UCSD-AML1 (cell line): ENCODE results near the gene CPXM1.

Experiments
- DNase-seq: peaks from one replicate; lab custom pipeline; 2025; ENCODE audit not compliant: unreplicated experiment; lab: John Stamatoyannopoulos, UW

Gene CPXM1

DNA sequence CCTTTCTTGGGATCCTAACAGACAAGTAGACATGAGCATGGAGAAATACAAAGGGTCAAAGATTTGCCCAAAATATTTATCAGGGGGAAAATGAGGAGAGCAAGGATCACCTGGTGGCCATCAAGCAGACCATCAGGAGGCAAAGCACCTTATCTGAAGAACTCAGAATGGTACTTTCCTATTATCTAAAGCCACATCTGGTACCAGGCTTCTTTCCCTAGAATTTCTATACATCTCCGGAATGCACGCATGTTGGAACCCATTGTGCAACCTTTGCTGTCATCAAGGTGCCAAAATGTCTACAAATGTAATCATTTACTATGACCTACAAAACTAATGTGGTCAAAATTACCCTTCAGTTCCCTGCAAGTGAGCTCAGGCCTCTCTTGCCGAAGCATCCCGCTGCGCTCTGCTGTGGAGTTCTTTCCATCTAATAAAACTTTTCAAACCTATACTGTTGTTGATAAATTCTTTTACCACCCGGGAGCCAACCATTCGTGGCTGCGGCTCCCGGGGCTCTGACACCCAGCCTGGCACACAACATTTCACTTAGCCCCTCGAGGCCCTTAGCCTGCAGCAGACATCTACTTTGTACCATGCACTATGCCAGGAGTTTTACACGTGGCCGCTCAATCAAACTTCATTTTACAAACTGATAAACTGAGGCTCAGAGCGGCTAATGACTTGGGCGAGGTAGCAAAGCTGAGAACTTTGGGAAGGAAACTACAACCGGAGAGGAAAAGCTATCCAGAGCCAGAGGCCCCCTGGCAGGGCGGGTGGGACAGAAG is 3.8 kb upstream of the CPXM1 start:
- DNase-seq = no peak

DNA sequence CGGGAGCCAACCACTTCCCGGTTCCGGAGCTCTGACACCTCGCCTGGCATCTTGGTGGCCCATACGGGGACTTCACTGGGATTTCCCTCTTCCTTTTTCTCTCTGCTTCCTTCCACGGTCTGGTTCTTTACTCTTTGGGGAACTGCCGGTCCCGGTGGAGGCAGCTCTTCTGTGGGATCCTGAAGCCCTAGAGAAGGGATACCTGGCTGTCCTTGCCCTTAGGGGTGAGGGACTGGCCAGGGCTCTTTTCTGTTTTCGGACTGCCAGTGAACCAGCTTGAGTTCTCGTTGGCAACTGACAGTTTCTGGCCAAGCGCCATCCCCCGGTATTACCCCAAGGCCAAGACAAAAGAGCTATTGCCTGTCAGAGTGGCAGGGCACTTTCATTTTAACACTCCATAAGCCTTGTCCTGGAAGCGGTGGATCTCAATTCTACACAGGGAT is 880 bp upstream of the CPXM1 start:
- DNase-seq = peak; percentile 77

DNA sequence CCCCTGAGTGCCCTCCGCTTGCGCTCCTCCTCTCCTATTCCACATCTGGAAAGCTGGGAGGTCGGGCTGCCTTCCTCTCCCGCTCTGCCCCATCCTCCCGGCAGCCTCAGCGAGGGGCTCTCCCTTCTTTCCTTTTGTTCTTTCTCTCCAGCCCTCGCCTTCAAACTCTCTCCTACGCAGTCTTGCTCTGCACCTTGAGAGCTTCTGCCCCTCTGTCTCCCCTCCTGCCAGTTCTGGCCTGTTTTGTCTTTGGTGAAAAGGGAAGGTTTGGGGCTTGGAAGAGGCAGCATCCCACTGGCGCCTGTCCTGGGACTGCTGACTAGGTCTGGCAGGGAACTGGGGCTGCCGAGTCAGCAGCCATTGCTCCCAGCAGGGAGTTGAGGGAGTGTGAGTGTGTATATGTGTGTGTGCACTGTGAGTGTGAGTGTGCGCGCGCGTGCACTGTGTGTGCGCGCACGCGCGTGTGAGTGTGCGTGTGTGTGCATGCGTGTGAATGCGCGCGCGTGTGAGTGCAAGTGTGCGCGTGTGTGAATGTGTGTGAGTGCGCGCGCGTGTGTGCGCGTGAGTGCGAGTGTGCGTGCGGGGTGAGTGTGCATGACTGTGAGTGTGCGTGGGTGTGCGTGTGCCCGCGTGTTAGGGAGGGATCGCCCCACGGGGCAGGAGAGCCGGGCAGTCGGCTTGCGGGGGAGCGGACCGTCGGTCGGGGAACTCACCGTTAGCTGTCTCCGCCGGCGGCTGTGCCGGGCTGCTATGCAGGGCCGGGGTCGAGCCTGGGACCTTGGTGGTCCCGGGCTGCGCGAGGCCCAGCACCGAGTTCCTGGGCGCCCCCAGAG is 523 bp downstream of the CPXM1 start:
- no peak for DNase-seq

DNA sequence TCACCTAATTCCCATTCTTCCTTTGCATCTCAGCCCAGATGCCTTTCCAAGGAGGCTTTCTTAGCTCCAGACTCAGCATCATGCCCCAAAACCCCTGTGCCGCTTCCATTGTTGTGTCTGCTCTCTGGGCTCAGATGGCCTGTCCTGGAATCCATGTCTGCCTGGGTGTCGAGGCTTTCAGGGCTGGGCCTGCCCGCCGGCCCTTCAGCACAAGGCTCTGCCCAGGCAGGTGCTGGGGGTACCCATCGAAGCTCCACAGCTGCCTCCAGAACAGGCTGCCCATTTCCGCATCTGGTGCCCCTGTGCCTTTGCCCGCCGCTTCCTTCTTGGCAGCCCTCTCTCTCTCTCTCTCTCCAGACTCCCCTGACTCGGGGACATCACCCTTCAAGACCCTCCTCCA is 1.2 kb downstream of the CPXM1 start:
- no peak for DNase-seq

DNA sequence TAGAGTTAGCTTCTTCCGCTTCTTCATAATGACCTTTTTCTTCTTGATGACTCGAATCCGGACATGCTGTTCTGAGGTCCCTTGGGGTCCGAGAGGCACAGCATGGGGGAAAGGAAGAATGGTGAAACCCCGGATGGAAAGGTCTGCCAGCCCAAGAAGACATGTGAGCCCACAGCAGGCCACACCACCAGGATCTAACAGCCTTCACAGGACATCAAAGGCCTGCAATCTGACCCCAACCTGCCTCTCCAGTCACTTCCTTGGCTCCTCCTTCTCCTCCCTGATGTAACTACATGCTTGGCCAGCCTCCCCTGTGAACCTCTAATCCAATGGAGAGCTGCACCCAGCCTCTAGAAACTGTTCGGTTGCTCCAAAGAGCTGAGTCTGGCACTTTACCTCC is 1.6 kb downstream of the CPXM1 start:
- DNase-seq = no peak

DNA sequence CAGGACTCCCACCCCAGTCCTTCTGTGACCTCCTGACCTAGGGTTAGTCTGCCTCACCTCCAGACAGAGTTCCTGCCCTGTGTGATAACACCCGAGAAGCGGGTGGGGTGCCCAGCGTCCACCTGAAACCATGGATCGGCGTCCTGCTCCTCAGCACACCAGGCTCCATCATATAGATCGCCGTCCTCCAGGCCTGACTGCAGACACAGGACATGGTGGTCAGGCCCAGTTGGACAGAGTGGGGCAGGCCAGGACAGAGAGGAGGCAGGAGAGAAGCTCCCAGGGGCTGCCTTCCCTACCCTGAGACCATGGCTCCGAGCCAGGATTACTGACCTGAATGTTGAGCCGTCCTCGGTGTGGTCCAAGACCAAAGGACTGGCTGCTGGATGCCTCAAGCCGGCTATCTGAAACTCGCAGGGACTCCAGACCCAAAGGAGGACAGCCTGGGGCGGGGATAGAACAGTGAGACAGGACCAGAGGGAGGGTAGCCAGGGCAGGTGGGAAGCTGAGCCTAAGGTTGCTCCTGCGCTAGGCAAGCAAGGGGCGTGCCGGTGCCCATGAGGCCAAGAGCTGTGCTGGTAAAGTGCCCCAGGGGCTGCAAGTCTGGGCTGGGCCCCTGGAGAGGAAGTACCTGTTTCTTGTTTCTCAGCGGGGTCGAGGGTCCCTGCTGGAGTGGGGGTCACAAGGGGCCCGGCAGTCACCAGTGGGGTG is 2.2 kb downstream of the CPXM1 start:
- DNase-seq = no peak

DNA sequence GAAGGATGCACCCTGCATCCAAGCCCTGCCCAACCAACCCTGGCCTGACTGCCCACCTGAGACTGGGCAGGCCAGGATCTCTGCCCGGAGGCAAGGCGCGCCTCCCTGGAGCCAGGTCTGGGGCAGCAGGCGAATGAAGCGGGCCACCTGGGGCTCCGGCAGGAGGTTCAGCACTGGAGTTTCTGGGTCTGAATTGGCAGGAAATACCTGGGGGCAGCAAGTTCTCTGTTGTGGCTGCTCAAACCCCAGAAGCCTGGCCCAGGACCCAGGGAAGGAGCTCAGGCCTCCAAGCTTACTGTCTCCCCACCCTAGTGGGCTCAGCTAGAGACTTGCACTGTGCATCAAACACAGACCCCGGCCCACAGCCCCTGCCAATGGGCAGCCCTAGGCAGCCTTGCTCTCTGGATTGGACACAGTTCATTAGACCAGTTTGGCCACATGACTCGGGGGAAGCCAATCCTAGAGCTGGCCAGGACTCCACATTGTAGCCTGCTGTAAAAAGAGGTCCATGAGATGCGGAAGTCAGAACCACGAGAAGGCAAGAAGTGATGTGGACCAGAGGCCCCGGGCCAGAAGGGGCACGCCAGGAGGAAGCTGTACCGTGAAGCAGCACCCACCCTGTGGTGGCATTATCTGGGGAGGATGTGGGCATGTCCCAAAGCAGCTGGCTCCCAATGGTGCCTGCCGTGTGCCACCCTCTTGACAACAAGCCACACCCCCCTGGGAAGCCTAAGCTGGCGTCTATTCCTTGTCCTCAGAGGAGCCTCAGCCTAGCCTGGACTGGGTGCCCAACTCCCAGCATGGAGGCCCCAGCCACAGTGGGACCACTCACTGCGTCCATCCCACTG is 3.1 kb downstream of the CPXM1 start:
- DNase-seq = no peak

DNA sequence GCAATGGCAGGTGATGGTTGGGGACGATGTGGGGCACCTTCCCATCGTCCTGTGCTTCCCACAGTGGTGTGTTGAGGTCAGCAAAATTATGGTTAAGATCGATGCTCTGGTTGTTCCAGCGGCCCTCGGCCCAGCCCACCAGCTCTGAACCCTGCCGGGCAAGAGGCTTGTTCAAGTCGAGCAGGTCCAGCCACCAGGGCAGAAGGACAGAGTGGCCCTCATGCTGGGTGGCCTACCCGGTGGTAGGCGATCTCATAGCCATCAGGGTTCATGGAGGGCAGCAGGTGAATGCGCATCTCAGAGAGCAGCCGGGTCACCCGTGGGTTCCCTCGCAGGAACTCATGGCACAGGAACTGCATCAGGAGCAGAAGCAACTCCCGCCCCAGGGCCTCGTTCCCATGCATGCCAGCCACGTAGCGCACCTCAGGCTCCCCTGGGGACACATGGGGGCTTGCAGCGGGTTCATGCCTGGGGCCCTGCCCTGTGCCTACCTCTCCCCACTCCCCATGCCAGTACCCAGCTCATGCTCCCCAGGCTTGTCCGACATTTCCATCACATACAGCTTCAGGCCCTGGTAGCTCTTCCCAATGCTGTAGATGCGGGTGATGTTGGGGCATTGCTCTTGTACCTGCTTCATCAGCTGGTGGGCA is 4.3 kb downstream of the CPXM1 start:
- DNase-seq = no peak

DNA sequence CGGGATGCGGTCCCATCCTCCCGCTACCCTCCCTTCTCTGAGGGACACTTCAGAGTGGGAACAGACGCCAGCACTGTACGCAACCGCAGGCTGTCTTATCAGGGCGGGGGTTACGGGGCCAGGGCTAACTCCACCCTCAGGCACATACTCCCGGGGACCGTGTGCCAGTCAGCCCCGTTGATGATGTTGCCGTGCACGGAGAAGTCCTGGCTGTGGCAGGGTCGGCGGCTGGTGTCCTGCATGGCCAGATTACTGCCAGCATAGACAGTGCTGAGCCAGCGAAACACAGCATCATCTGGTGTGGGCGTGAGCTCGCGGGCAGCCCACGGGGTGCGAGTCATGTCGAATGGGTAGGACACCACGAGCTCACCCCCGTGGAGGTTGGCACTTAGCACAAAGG is 5.0 kb downstream of the CPXM1 start:
- DNase-seq = no peak

DNA sequence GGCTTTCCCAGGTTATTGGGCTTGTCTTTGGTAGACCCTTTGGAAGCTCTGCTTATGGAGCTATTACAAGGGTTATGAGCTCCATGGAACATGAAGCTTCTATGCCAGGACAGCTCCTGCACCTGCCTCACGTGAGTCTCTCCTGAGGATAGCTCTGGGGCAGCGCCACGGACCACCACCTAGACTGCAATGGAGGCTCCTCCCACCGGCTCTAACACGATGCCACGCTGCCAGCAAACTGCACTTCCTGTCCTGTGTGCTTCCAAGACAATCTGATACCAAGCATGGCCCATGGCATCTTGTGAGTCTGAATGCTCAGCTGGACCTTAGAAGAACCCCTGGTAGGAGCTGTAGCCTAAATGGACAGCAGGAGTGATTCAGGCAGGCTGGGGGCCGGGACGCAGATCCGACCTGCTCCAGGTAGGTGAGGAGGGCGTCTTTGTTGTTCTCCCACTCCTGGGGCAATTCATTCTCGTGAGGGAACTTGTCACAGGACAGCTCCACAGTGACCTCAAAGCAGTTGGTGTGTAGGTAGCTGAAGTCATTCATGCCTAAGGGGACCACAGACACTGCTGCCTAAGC is 5.5 kb downstream of the CPXM1 start:
- DNase-seq = no peak

DNA sequence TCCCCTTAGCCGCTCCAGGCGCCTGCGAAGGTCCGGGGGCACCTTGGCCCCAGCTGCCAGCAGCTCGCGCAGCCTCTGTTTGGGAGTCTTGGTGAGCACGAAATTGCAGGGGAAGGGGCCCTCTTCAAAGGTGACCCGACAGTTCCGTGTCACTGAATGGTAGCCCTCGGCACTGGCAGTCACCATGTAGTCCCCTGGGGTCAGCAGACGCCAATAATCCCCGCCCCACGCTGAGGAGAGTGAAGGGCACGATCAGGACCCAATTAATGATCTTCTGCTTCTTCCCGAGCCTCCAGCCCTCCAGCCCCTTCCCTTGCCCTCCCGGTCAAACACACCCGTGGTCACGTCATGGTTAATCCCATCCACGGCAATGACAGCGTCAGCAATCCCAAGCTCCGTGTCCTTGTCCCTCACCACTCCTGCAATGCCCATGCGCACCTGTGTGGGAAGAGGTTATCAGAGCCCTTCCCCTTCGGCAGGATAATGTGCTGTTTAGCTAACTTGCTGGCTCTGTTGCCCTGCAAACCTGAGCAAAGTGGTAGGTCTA is 6.2 kb downstream of the CPXM1 start:
- DNase-seq = no peak

DNA sequence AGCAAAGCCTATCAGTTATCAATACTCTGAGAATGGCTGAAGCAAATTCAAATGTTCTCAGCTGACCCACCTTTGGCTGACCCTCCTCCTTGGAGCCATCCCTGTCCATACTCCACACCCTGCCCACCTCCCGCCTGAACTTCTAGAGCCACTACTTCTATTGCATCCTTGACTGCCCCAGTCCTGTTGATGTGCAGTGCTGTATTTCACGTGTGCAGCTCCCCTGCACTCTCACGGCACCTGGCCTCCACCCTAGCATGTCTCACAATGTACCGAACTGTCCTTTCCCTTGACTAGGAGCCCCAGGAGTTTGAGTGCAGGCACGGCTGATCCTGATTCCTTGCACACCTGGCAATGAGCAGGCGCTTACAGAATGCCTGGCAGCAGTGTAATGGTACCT is 7.0 kb downstream of the CPXM1 start:
- DNase-seq = no peak

DNA sequence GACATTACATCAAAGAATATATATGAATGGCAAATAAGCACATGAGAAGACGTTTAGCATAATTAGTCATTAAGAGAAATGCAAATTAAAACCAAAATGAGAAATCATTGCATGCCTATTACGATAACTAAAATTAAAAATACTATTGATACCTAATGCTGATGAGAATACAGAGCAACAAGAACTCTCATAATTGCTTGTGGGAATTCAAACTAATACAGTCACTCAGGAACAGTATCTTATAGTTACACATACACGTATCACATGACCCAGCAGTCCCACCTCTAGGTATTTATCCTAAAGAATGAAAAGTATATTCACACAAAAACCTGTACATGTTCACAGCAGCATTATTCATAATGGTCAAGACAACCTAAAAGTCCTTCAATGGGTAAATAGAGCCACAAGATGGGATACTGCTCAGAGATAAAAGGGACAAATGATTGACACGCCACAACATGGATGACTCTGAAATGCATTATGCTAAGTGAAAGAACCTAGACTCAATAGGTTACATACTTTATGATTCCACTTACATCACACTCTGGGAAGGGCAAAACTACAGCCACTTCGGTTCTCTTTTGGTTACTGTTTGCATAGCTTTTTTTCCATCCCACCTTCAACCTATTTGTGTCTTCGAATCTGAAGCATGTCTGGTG is 16.4 kb downstream of the CPXM1 start:
- no peak for DNase-seq

DNA sequence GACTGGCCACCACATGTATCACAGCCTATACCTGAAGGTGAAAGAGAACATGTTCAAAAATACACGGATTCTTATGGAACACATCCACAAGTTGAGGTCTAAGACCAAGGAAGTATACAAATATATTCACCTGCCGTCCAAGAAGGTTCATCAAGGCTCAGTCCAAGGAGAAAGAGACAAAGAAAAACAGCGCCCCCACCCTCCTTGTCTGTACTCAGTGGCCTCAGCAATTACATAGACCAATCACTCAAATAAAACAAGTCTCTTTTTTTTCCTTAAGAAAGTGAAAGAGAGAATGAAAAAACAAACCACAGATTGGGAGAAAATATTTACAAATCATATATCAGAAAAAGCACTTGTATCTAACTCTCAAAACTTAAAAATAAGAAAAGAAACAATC is 19.5 kb downstream of the CPXM1 start:
- no peak for DNase-seq

DNA sequence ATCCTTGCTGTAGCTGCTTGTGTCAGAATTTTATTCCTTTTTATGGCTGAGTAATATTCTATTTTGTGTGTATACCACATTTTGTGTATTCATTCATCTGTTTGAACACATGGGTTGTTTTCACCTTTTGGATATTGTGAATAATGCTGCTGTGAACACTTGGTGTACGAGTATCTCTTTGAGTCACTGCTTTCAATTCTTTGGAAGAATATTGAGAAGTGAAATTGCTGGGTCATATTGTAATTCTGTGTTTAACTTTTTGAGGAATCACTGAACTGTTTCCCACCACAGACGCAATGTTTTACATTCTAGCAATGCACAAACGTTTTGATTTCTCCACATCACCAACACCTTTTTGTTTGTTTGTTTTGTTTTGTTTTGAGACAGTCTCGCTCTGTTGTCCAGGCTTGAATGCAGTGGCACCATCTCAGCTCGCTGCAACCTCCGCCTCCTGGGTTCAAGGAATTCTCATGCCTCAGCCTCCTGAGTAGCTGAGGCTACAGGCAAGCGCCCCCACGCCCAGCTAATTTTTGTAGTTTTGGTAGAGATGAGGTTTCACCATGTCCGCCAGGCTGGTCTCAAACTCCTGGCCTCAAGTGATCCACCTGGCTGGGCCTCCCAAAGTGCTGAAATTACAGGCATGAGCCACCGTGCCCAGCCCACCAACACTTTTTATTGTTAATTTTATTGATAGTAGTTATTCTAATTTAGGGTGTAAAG is 21.7 kb downstream of the CPXM1 start:
- DNase-seq = no peak

DNA sequence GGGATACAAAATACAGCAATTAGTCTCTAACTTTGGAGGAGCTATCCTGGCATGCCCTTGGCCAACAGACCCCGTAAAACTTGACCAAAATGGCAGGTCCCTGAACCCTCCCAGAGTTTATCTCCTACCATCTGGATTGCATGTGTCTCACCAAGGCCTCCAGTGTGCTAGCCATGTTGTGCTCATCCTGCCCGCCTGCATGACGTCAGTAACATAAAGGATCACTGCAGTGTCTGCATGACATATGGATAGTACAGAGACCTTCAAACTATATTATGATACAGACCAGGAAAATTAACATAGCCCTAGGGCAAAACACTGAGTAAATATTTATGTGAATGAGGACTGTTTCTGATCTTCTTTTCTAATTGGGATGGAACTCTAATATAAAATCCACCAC is 25.3 kb downstream of the CPXM1 start:
- DNase-seq = no peak

DNA sequence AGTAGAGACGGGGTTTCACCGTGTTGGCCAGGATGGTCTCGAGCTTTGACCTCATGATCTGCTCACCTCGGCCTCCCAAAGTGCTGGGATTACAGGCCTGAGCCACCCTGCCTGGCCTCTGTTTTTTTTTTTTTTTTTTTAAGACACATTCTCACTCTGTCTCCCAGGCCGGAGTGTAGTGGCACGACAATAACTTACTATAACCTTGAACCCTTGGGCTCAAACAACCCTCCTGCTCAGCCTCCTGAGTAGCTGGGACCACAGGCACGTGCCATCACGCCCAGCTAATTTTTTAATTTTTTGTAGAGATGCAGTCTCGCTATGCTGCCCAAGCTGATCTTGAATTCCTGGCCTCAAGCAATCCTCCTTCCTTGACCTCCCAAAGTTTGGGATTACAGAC is 26.6 kb downstream of the CPXM1 start:
- no peak for DNase-seq

DNA sequence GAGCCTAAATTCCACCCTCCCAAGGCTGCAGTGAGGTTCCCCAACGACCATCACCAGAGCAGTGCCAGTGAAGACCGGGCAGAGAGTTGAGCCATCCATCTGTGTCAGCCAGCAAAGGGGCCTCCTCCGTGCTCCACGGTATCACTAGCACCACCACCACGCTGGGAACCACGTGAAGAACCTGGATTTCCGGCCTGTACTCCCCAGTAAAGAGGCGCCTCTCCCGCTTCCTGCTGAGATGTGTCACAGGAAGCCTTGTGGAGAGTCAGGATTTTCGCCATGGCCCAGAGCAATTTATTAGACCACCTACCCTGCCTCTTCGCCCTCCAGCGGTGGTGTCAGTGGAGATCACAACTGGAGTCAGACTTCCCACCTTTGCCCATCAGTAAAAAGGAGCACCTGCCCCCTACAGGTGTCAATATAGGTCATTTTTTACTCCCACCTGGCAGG is 28.8 kb downstream of the CPXM1 start:
- DNase-seq = peak; percentile 74
